HG02938 (cell line): ENCODE data around the gene NAGK.
"Not testable (repeated sequence)": the region's sequence is repeated elsewhere in the genome, so short reads cannot be mapped to it uniquely, and the experiment has no call there.

Experiments used
- ATAC-seq: cut with Tn5 transposase; IDR thresholded peaks from one replicate; pipeline ENCODE4 v1.9.1; 2021; ENCODE audit warnings: mild to moderate bottlenecking, moderate library complexity; ENCODE audit not compliant: unreplicated experiment

NAGK gene

GRCh38 chr2:71068218-71069035, at the start of gene NAGK:
NAGK (plus strand) TSS chr2:71068648; CDS start chr2:71068684, 36 bp downstream.
- peak; percentile 62 for ATAC-seq

- ATAC-seq = not testable (repeated sequence)
Measured at GRCh38 chr2:71019989-71020388, 48.5 kb upstream of the NAGK start.

GRCh38 chr2:71021394-71021793, 47.1 kb upstream of the NAGK start:
- not testable (repeated sequence) for ATAC-seq

GRCh38 chr2:71023553-71024243, 44.8 kb upstream of the NAGK start:
- not testable (repeated sequence) for ATAC-seq

GRCh38 chr2:71036296-71036695, 32.2 kb upstream of the NAGK start:
- ATAC-seq = not testable (repeated sequence)

- ATAC-seq = no peak
Measured at GRCh38 chr2:71042287-71042686, 26.2 kb upstream of the NAGK start.

- no peak for ATAC-seq
Measured at GRCh38 chr2:71043531-71044407, 24.7 kb upstream of the NAGK start.

- no peak for ATAC-seq
Measured at GRCh38 chr2:71045151-71045550, 23.3 kb upstream of the NAGK start.

- ATAC-seq = no peak
Measured at GRCh38 chr2:71045865-71046548, 22.4 kb upstream of the NAGK start.

GRCh38 chr2:71048096-71048495, 20.4 kb upstream of the NAGK start:
- ATAC-seq = no peak

GRCh38 chr2:71049704-71050360, 18.6 kb upstream of the NAGK start:
- ATAC-seq = not testable (repeated sequence)

- not testable (repeated sequence) for ATAC-seq
Measured at GRCh38 chr2:71055206-71055740, 13.2 kb upstream of the NAGK start.

- no peak for ATAC-seq
Measured at GRCh38 chr2:71060211-71060610, 8.2 kb upstream of the NAGK start.

- no peak for ATAC-seq
Measured at GRCh38 chr2:71060871-71061270, 7.6 kb upstream of the NAGK start.

- ATAC-seq = no peak
Measured at GRCh38 chr2:71063216-71063615, 5.2 kb upstream of the NAGK start.

- no peak for ATAC-seq
Measured at GRCh38 chr2:71064110-71064611, 4.3 kb upstream of the NAGK start.

- no peak for ATAC-seq
Measured at GRCh38 chr2:71064754-71065621, 3.5 kb upstream of the NAGK start.

- ATAC-seq = no peak
Measured at GRCh38 chr2:71066856-71067255, 1.6 kb upstream of the NAGK start.
